ENCODE data around the gene MTREX.

MTREX gene

GRCh38 chr5:55459572-55459971, 151.8 kb downstream of the MTREX start:
- TF ChIP-seq EP300 (IDR thresholded peaks at IDR 0.05; ENCODE audit: borderline replicate concordance) (no peak), USF1 (IDR thresholded peaks at IDR 0.05) (no peak), YY1 (IDR thresholded peaks at IDR 0.05; ENCODE audit: low read depth) (no peak), REST (IDR thresholded peaks at IDR 0.05; ENCODE audit: low read depth) (no peak), MAX (IDR thresholded peaks at IDR 0.05) (no peak), ZBTB7A (IDR thresholded peaks at IDR 0.05; ENCODE audit: low read depth) (no peak), TEAD4 (IDR thresholded peaks at IDR 0.05) (no peak), FOXM1 (IDR thresholded peaks at IDR 0.05; ENCODE audit: borderline replicate concordance, low read depth) (no peak), TAF1 (IDR thresholded peaks at IDR 0.05; ENCODE audit: low read depth) (no peak)

GRCh38 chr5:55463613-55464012, 155.8 kb downstream of the MTREX start:
- TF ChIP-seq CEBPB (IDR thresholded peaks at IDR 0.05) (no peak), RAD21 (IDR thresholded peaks at IDR 0.05; ENCODE audit: low read depth) (no peak), YY1 (IDR thresholded peaks at IDR 0.05; ENCODE audit: low read depth) (no peak), REST (IDR thresholded peaks at IDR 0.05; ENCODE audit: low read depth) (no peak), FOXM1 (IDR thresholded peaks at IDR 0.05; ENCODE audit: borderline replicate concordance, low read depth) (no peak), TAF1 (IDR thresholded peaks at IDR 0.05; ENCODE audit: low read depth) (no peak), ZBTB7A (IDR thresholded peaks at IDR 0.05; ENCODE audit: low read depth) (no peak), EGR1 (IDR thresholded peaks at IDR 0.05) (no peak), EP300 (IDR thresholded peaks at IDR 0.05; ENCODE audit: borderline replicate concordance) (no peak), TEAD4 (IDR thresholded peaks at IDR 0.05) (no peak), USF1 (IDR thresholded peaks at IDR 0.05) (no peak), CREB1 (IDR thresholded peaks at IDR 0.05; ENCODE audit: low read depth) (no peak), MAX (IDR thresholded peaks at IDR 0.05) (no peak), TCF12 (IDR thresholded peaks at IDR 0.05; ENCODE audit: low read depth) (no peak), NFIC (IDR thresholded peaks at IDR 0.05) (no peak)

- TF ChIP-seq EP300 (IDR thresholded peaks at IDR 0.05; ENCODE audit: borderline replicate concordance) (no peak), EGR1 (IDR thresholded peaks at IDR 0.05) (no peak), RAD21 (IDR thresholded peaks at IDR 0.05; ENCODE audit: low read depth) (no peak), FOXM1 (IDR thresholded peaks at IDR 0.05; ENCODE audit: borderline replicate concordance, low read depth) (no peak), CREB1 (IDR thresholded peaks at IDR 0.05; ENCODE audit: low read depth) (no peak), NFIC (IDR thresholded peaks at IDR 0.05) (no peak), TAF1 (IDR thresholded peaks at IDR 0.05; ENCODE audit: low read depth) (no peak), YY1 (IDR thresholded peaks at IDR 0.05; ENCODE audit: low read depth) (no peak), MAX (IDR thresholded peaks at IDR 0.05) (no peak), CEBPB (IDR thresholded peaks at IDR 0.05) (no peak), REST (IDR thresholded peaks at IDR 0.05; ENCODE audit: low read depth) (no peak), USF1 (IDR thresholded peaks at IDR 0.05) (no peak), TCF12 (IDR thresholded peaks at IDR 0.05; ENCODE audit: low read depth) (no peak), TEAD4 (IDR thresholded peaks at IDR 0.05) (no peak), ZBTB7A (IDR thresholded peaks at IDR 0.05; ENCODE audit: low read depth) (no peak)
Observed at GRCh38 chr5:55467862-55468551, 160.2 kb downstream of the MTREX start.
